HepG2 (cell line): ENCODE results near the gene DIABLO. TPM values are rescaled to one million over a fixed set of nuclear protein-coding genes. Genes with fewer than 3 reads are reported as not detected.

Experiments
- ARID4A ChIP-seq: sonication (generic); formaldehyde crosslinking; IDR thresholded peaks from 2 replicates; pipeline ENCODE4 v1.5.0; 2020; ENCODE audit warnings: mild to moderate bottlenecking, missing genetic modification reagents, borderline replicate concordance
- BATF2 ChIP-seq: sonication (generic); formaldehyde crosslinking; IDR thresholded peaks from 2 replicates; pipeline ENCODE4 v1.8.0; 2022; ENCODE audit warnings: mild to moderate bottlenecking, missing genetic modification reagents, moderate library complexity
- DZIP1 ChIP-seq: sonication (generic); formaldehyde crosslinking; IDR thresholded peaks from 2 replicates; pipeline ENCODE4 v1.5.0; 2020; ENCODE audit warnings: mild to moderate bottlenecking, missing genetic modification reagents
- GABPA ChIP-seq, 2 experiments: IDR thresholded peaks; 2 replicates each; pipeline ENCODE4 v1.6.1; 2011 to 2016; ENCODE audit warnings: low read depth in 2 of 2, low read length in 1 of 2, missing biosample characterization in 1 of 2, missing genetic modification characterization in 1 of 2
- GABPB1 ChIP-seq: IDR thresholded peaks from 2 replicates; pipeline ENCODE4 v1.6.1; 2016; ENCODE audit warnings: mild to moderate bottlenecking, missing genetic modification reagents, moderate library complexity, missing compliant biosample characterization
- GPBP1L1 ChIP-seq: sonication (generic); formaldehyde crosslinking; IDR thresholded peaks from 2 replicates; pipeline ENCODE4 v1.5.0; 2020; ENCODE audit warnings: mild to moderate bottlenecking, missing genetic modification reagents
- MTERF4 ChIP-seq: sonication (generic); formaldehyde crosslinking; IDR thresholded peaks from 2 replicates; pipeline ENCODE4 v1.8.0; 2023; ENCODE audit warnings: mild to moderate bottlenecking, missing genetic modification reagents
- SALL1 ChIP-seq: sonication (generic); formaldehyde crosslinking; IDR thresholded peaks from 2 replicates; pipeline ENCODE4 v1.8.0; 2022; ENCODE audit warnings: mild to moderate bottlenecking, missing genetic modification reagents
- SAP130 ChIP-seq: IDR thresholded peaks from 2 replicates; pipeline ENCODE4 v1.6.1; 2016; ENCODE audit warnings: low read depth
- ZBED4 ChIP-seq: sonication (generic); formaldehyde crosslinking; IDR thresholded peaks from 2 replicates; pipeline ENCODE4 v1.4.0; 2020; ENCODE audit warnings: missing genetic modification reagents, borderline replicate concordance
- ZFAT ChIP-seq: sonication (generic); formaldehyde crosslinking; conservative IDR thresholded peaks from 2 replicates; pipeline ENCODE4 v1.8.1; 2023; ENCODE audit warnings: missing genetic modification reagents, inconsistent platforms
- ZNF235 ChIP-seq: sonication (generic); formaldehyde crosslinking; IDR thresholded peaks from 2 replicates; pipeline ENCODE4 v1.8.1; 2023; ENCODE audit warnings: mild to moderate bottlenecking, missing genetic modification reagents, borderline replicate concordance
- ZNF83 ChIP-seq: sonication (generic); formaldehyde crosslinking; IDR thresholded peaks from 2 replicates; pipeline ENCODE4 v1.4.0; 2020; ENCODE audit warnings: missing genetic modification reagents, mild to moderate bottlenecking, borderline replicate concordance
- polyA plus RNA-seq, 8 experiments: library from polyadenylated mRNA; depleted of rRNA in 3 of 8; stranded (reverse) in 7 of 8; unstranded in 1 of 8; fragments of >200 nt; fragmentation: Illumina TruSeq in 4 of 8; extraction: Trizol in 4 of 8; gene quantifications; 2 replicates each; pipeline versions ENCODE4 v1.2.1 to v1.2.3, GENCODE V29; 2011 to 2016; ENCODE audit warnings: low read depth in 4 of 8, missing spikeins in 1 of 8, mixed read lengths in 1 of 8; ENCODE audit not compliant: insufficient read depth in 1 of 8
- total RNA-seq, 5 experiments: library from RNA; depleted of rRNA; stranded (reverse); fragments of >200 nt; fragmentation: Illumina TruSeq; extraction: Trizol; gene quantifications; 2 replicates each; pipeline ENCODE4 v1.2.3, GENCODE V29; 2016; ENCODE audit warnings: low read depth in 1 of 5

The DIABLO gene
- total and polyA plus RNA-seq, 2 of the 13 experiments (the other 11 are each of a cell fraction or from before 2014, with no cell fraction given) = 20.7 to 70.9 TPM

GRCh38 chr12:122182887-122183587, 42.8 kb downstream of the DIABLO start, which contains the start of gene LRRC43 (continued):
- no peak for TF ChIP-seq BATF2 (CRISPR knock-in tag)
- peak; percentile 57; the same call in 1 of the 2 replicates for TF ChIP-seq ARID4A (CRISPR knock-in tag)
- no peak for TF ChIP-seq ZFAT
- TF ChIP-seq GPBP1L1 = no peak
- no peak for TF ChIP-seq ZNF235 (CRISPR knock-in tag)
- TF ChIP-seq GABPA (IDR thresholded peaks at IDR 0.05; ENCODE audit: low read depth, low read length) = no peak
- TF ChIP-seq GABPA (CRISPR knock-in tag; IDR thresholded peaks at IDR 0.05; ENCODE audit: low read depth) = no peak
- TF ChIP-seq SAP130 (CRISPR knock-in tag) = peak; percentile 40; the same call in 1 of the 2 replicates
- 0 out of 2 replicates have a peak, but pooled peaks have one; percentile 20 for TF ChIP-seq ZBED4 (CRISPR knock-in tag)
- TF ChIP-seq SALL1 (CRISPR knock-in tag) = 0 out of 2 replicates have a peak, but pooled peaks have one; percentile 12
- TF ChIP-seq ZNF83 = no peak
- no peak for TF ChIP-seq MTERF4
- TF ChIP-seq GABPB1 = peak; percentile 44; the same call in 1 of the 2 replicates
- TF ChIP-seq DZIP1 (CRISPR knock-in tag) = no peak
